ENCODE results near the gene TPSG1.
"Not testable (repeated sequence)": the region's sequence is repeated elsewhere in the genome, so short reads cannot be mapped to it uniquely, and the experiment has no call there.

The TPSG1 gene

GRCh38 chr16:1241081-1241480 lies 16.0 kb upstream of the TPSG1 start:
- not testable (repeated sequence) for H3K36me3 ChIP-seq (ENCODE audit: insufficient read depth, low read length); H3K9me3 ChIP-seq (ENCODE audit: insufficient read depth, low read depth, low read length); H4K20me1 ChIP-seq (ENCODE audit: insufficient read depth, low read length, poor library complexity, severe bottlenecking); H3K9me2 ChIP-seq (replicated peaks; ENCODE audit: low read depth, low read length); H3K4me3 ChIP-seq (ENCODE audit: low read length, poor library complexity, severe bottlenecking); H3K9ac ChIP-seq (ENCODE audit: low read depth, low read length, poor library complexity, severe bottlenecking); H2AFZ ChIP-seq (ENCODE audit: low read length); H3K4me2 ChIP-seq (ENCODE audit: low read depth, low read length, poor library complexity, severe bottlenecking); H3F3A ChIP-seq (ENCODE audit: low read depth); H3K4me1 ChIP-seq (ENCODE audit: insufficient read depth, low read length, poor library complexity, severe bottlenecking); H3K79me2 ChIP-seq (ENCODE audit: insufficient read depth, low read length); H3K27me3 ChIP-seq (ENCODE audit: insufficient read depth, low read length, poor library complexity, severe bottlenecking)

DNA sequence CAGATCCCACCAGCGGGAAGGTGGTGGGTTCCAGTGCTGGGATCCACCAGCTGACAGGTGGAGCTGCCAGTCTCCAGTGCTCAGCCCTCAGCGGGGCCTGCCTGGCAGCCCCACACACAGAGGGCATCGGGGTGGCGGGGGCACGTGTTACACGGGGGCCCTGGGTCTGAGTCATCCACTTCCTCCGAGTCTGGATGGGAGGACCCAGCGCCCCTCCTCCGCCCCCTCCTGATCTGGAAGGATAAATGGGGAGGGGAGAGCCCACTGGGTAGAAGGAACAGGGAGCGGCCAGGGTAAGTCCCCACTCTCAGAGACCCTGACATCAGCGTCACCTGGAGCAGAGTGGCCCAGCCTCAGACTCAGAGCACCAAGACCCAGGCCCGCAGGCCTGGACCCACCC lies 15.4 kb upstream of the TPSG1 start, which contains the start of gene TPSAB1:
TPSAB1 (plus strand) TSS at position 270 of the 400 bp plus-strand sequence. CDS start 234 bp downstream, outside the sequence.
- H2AFZ ChIP-seq (ENCODE audit: low read length); H3K36me3 ChIP-seq (ENCODE audit: insufficient read depth, low read length); H3K4me1 ChIP-seq (ENCODE audit: insufficient read depth, low read length, poor library complexity, severe bottlenecking); H3K9me3 ChIP-seq (ENCODE audit: insufficient read depth, low read depth, low read length); H3K9me2 ChIP-seq (replicated peaks; ENCODE audit: low read depth, low read length); H3F3A ChIP-seq (ENCODE audit: low read depth); H3K4me3 ChIP-seq (ENCODE audit: low read length, poor library complexity, severe bottlenecking); H4K20me1 ChIP-seq (ENCODE audit: insufficient read depth, low read length, poor library complexity, severe bottlenecking); H3K4me2 ChIP-seq (ENCODE audit: low read depth, low read length, poor library complexity, severe bottlenecking); H3K9ac ChIP-seq (ENCODE audit: low read depth, low read length, poor library complexity, severe bottlenecking); H3K79me2 ChIP-seq (ENCODE audit: insufficient read depth, low read length); H3K27me3 ChIP-seq (ENCODE audit: insufficient read depth, low read length, poor library complexity, severe bottlenecking): not testable (repeated sequence)

DNA sequence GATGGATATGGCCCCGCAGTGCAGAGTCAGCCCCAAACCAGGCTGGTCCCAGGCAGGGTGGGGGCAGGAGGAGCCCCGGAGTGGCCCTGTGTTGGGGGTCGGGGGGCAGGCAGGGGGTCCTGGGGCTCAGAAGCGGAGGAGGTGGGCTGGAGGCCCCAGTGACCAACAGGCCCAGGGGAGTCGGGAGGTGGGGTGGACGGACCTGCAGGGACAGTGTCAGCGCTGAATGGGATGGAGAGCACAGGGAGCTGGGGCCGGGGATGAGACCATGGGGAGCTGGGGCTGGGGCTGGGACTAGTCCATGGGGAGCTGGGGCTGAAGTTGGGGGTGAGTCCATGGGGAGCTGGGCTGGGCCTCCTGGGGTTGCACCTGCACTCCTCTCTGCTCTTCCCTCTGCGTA lies 14.5 kb upstream of the TPSG1 start:
- H3K9ac ChIP-seq (ENCODE audit: low read depth, low read length, poor library complexity, severe bottlenecking); H3F3A ChIP-seq (ENCODE audit: low read depth); H3K4me3 ChIP-seq (ENCODE audit: low read length, poor library complexity, severe bottlenecking); H3K27me3 ChIP-seq (ENCODE audit: insufficient read depth, low read length, poor library complexity, severe bottlenecking); H3K9me3 ChIP-seq (ENCODE audit: insufficient read depth, low read depth, low read length); H3K4me2 ChIP-seq (ENCODE audit: low read depth, low read length, poor library complexity, severe bottlenecking); H3K9me2 ChIP-seq (replicated peaks; ENCODE audit: low read depth, low read length); H3K36me3 ChIP-seq (ENCODE audit: insufficient read depth, low read length); H2AFZ ChIP-seq (ENCODE audit: low read length); H3K4me1 ChIP-seq (ENCODE audit: insufficient read depth, low read length, poor library complexity, severe bottlenecking); H4K20me1 ChIP-seq (ENCODE audit: insufficient read depth, low read length, poor library complexity, severe bottlenecking); H3K79me2 ChIP-seq (ENCODE audit: insufficient read depth, low read length): not testable (repeated sequence)

- H3K79me2 ChIP-seq (ENCODE audit: insufficient read depth, low read length); H3K4me2 ChIP-seq (ENCODE audit: low read depth, low read length, poor library complexity, severe bottlenecking); H3F3A ChIP-seq (ENCODE audit: low read depth); H3K27me3 ChIP-seq (ENCODE audit: insufficient read depth, low read length, poor library complexity, severe bottlenecking); H3K4me3 ChIP-seq (ENCODE audit: low read length, poor library complexity, severe bottlenecking); H3K9me2 ChIP-seq (replicated peaks; ENCODE audit: low read depth, low read length); H3K4me1 ChIP-seq (ENCODE audit: insufficient read depth, low read length, poor library complexity, severe bottlenecking); H2AFZ ChIP-seq (ENCODE audit: low read length); H4K20me1 ChIP-seq (ENCODE audit: insufficient read depth, low read length, poor library complexity, severe bottlenecking); H3K9ac ChIP-seq (ENCODE audit: low read depth, low read length, poor library complexity, severe bottlenecking); H3K9me3 ChIP-seq (ENCODE audit: insufficient read depth, low read depth, low read length); H3K36me3 ChIP-seq (ENCODE audit: insufficient read depth, low read length): not testable (repeated sequence)
These were observed 13.8 kb upstream of the TPSG1 start for GRCh38 chr16:1238909-1239308.

DNA sequence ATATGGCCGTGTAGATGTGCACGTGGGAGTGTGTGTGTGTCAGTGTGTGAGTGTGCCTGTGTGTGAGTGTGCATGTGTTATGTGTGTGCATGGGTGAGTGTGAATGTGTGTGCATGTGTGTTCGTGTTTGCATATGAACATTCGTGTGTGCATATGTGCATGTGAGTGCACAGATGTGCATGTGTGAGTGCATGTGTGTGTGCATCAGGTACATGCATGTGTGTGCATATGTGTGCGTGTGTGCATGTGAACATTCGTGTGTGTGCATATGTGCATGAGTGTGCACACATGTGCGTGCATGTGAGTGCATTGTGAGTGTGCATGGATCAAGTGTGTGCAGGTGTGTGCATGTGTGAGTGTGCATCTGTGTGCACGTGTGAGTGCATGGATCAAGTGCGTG lies 12.9 kb upstream of the TPSG1 start:
- Histone ChIP-seq H3K27me3 (ENCODE audit: insufficient read depth, low read length, poor library complexity, severe bottlenecking) (no peaks in the 10 kb centered on the region), H3K9me2 (replicated peaks; ENCODE audit: low read depth, low read length) (no peaks in the 10 kb centered on the region), H3F3A (ENCODE audit: low read depth) (no peaks in the 10 kb centered on the region), H3K9me3 (ENCODE audit: insufficient read depth, low read depth, low read length) (no peaks in the 10 kb centered on the region), H3K79me2 (ENCODE audit: insufficient read depth, low read length) (no peaks in the 10 kb centered on the region), H3K4me2 (ENCODE audit: low read depth, low read length, poor library complexity, severe bottlenecking) (no peak overlapping the region), H3K4me1 (ENCODE audit: insufficient read depth, low read length, poor library complexity, severe bottlenecking) (no peaks in the 10 kb centered on the region), H3K36me3 (ENCODE audit: insufficient read depth, low read length) (no peaks in the 10 kb centered on the region), H4K20me1 (ENCODE audit: insufficient read depth, low read length, poor library complexity, severe bottlenecking) (no peaks in the 10 kb centered on the region), H3K4me3 (ENCODE audit: low read length, poor library complexity, severe bottlenecking) (no peak overlapping the region), H2AFZ (ENCODE audit: low read length) (no peak overlapping the region), H3K9ac (ENCODE audit: low read depth, low read length, poor library complexity, severe bottlenecking) (no peak overlapping the region)
- no peak for TF ChIP-seq CTCF (conservative IDR thresholded peaks at IDR 0.05; ENCODE audit: low read length)
- TF ChIP-seq EZH2phosphoT487 (IDR thresholded peaks at IDR 0.05; ENCODE audit: borderline replicate concordance) = no peak

- H3K9me3 ChIP-seq (ENCODE audit: insufficient read depth, low read depth, low read length); H3K4me1 ChIP-seq (ENCODE audit: insufficient read depth, low read length, poor library complexity, severe bottlenecking); H4K20me1 ChIP-seq (ENCODE audit: insufficient read depth, low read length, poor library complexity, severe bottlenecking); H3K4me2 ChIP-seq (ENCODE audit: low read depth, low read length, poor library complexity, severe bottlenecking); H3K36me3 ChIP-seq (ENCODE audit: insufficient read depth, low read length); H3K27me3 ChIP-seq (ENCODE audit: insufficient read depth, low read length, poor library complexity, severe bottlenecking); H3K4me3 ChIP-seq (ENCODE audit: low read length, poor library complexity, severe bottlenecking); H3K9ac ChIP-seq (ENCODE audit: low read depth, low read length, poor library complexity, severe bottlenecking); H3K9me2 ChIP-seq (replicated peaks; ENCODE audit: low read depth, low read length); H2AFZ ChIP-seq (ENCODE audit: low read length); H3F3A ChIP-seq (ENCODE audit: low read depth); H3K79me2 ChIP-seq (ENCODE audit: insufficient read depth, low read length): not testable (repeated sequence)
These were observed 11.6 kb upstream of the TPSG1 start for GRCh38 chr16:1236659-1237058.

DNA sequence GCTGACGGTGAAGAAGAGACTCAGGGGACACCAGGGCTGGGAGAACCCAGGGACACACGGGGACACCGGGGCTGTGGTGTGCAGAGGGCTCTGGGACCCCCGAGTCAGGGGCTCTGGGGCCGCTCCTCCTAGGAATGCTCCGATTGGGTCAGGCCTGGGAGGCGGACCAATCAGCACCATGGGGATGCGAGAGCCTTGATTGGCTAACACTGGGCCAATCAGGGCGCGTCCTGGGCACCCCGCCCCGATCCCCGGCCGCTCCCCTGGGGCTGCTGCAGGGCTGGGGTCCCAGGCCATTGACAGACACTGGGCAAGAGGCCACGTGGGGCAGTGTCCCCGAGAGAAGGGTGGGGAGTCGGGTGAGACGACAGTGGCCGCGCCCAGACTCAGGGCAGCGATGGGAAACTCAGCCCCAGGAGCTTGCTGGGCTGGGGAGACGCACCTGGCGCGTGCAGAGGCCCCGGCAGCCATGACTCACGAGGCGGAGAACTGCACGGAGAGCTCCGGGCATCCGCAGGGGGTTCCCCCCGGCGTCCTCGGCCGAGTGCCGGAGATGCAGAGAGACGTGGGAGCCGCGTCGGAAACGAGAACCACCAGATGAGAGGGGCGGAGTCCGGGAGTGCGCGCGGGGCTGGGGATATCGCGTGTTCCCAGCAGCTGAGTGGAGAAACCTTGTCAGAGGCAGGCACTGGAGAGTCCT lies 7.1 kb upstream of the TPSG1 start:
- H3K4me1 ChIP-seq (ENCODE audit: insufficient read depth, low read length, poor library complexity, severe bottlenecking); H3K9me3 ChIP-seq (ENCODE audit: insufficient read depth, low read depth, low read length); H3K9ac ChIP-seq (ENCODE audit: low read depth, low read length, poor library complexity, severe bottlenecking); H3K79me2 ChIP-seq (ENCODE audit: insufficient read depth, low read length); H3K36me3 ChIP-seq (ENCODE audit: insufficient read depth, low read length); H3K4me2 ChIP-seq (ENCODE audit: low read depth, low read length, poor library complexity, severe bottlenecking); H3K9me2 ChIP-seq (replicated peaks; ENCODE audit: low read depth, low read length); H4K20me1 ChIP-seq (ENCODE audit: insufficient read depth, low read length, poor library complexity, severe bottlenecking); H3K4me3 ChIP-seq (ENCODE audit: low read length, poor library complexity, severe bottlenecking); H3F3A ChIP-seq (ENCODE audit: low read depth); H3K27me3 ChIP-seq (ENCODE audit: insufficient read depth, low read length, poor library complexity, severe bottlenecking); H2AFZ ChIP-seq (ENCODE audit: low read length): not testable (repeated sequence)

All from Loucy (cell line).